NAMALWA (cell line): ENCODE results near the gene TMCO4.
"Not testable (repeated sequence)": the region's sequence is repeated elsewhere in the genome, so short reads cannot be mapped to it uniquely, and the experiment has no call there.

ENCODE experiments used
- DNase-seq: peaks from one replicate; pipeline ENCODE4 v3.0.0-alpha.2; 2015; ENCODE audit warnings: low spot score

Gene TMCO4

GRCh38 chr1:19656134-19656779 lies 143.5 kb downstream of the TMCO4 start:
- DNase-seq: no peak

GRCh38 chr1:19655718-19656080 lies 144.0 kb downstream of the TMCO4 start:
- no peak for DNase-seq

GRCh38 chr1:19654886-19655717 lies 144.6 kb downstream of the TMCO4 start:
- no peak for DNase-seq

- no peak for DNase-seq
These were observed 145.3 kb downstream of the TMCO4 start for GRCh38 chr1:19654386-19654785.

DNA sequence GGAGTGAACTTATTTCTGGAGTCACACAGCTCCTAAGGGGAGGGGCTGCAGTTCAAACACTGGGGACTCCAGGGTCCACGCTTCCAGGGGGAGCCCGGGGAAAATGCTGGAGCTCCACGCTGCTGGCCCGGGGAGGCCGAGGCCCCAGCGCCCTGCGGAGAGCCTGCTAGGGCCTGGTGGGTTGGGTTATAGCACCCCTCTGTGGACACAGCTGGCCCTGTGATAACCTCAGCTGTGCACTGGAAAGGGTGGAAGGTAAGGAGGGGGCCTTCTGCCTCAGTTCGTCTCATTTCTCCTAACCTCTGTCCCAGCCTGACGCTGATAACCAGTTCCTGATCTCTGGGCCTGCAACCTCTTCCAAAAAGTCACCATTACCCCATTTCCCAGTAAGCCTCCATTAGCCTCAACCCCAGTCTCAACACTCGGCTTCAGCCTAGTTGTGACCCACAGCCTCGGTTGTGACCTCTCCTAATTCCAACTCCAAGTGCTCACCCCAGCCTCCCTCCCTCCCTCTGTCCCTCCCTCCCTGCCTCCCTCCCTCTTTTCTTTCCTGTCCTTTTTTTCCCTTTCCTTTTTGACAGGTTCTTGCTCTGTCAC lies 148.5 kb downstream of the TMCO4 start:
- peak; percentile 63 for DNase-seq

DNA sequence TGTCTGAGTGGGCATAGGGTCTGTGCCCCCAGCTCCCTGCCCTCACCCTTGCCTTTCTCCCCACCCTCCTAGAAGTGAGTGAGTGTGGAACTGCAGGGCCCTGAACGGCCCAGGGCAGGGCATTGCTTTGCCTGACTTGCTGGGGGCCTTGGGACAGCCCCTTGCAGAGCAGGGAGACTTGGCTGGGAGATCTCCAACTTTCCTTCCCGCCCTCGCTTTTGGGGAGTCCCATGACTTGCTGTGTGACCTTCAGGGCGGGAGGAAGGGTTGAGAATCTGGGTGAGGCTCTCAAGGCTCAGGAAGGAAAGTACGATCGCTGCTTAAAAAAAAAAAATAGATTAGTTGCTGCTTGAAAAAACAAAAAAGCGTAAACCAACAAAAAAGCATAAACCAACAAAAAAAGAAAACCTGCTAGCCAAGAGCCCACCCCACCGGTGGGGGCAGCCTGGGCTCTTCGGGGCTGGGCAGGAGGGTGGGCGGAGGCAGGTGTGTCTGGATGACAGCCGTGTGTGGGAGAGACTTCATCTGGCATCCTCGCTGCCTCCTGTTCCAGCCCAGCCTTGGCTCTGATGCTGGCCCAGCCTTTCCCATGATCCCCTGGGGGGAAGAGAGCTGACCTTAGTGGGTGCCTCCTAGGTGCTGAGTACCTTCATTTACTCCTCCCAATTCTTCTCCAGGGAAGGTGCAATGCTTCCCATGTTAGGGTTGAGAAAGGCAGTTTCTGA lies 149.1 kb downstream of the TMCO4 start:
- no peak for DNase-seq

DNA sequence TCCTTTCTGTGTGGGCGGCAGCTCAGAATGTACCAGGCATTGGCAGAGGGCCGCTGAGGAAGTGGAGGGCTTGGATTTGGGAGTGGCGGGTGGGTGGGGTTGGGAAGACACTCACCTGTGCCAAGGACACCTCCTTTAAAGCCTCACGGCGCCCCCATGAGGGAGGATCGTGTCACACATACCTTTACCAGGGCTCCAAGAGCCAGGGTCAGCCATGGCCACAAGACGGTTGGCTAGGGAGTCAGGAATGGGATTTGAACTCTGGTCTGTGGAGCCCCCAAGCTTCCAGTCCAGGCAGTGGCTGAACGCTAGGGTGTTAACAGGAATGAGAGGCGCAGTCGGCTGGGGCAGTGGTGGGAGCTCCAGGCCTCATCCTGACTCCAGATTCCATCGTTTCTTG lies 151.0 kb downstream of the TMCO4 start:
- DNase-seq: no peak

GRCh38 chr1:19648239-19648638 lies 151.5 kb downstream of the TMCO4 start:
- no peak for DNase-seq

DNA sequence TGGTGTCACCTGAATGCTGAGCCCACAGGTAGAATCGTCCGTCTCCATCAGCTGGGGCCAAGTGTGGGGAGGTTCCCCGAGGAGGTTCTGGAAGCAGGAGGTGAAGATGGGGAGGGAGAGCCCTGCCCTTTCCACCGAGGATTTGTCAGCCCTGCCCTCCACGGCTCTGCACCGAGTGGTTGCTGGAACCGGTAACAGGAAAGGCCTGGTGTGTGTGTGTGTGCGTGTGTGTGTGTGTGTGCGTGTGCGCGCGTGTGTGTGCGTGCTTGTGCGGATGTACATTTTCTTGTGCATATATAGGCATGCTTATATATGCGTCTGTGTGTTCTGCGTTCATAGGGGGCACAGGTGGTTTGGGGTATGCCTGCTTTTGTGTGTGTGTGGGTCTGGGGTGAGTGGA lies 152.1 kb downstream of the TMCO4 start:
- no peak for DNase-seq

DNA sequence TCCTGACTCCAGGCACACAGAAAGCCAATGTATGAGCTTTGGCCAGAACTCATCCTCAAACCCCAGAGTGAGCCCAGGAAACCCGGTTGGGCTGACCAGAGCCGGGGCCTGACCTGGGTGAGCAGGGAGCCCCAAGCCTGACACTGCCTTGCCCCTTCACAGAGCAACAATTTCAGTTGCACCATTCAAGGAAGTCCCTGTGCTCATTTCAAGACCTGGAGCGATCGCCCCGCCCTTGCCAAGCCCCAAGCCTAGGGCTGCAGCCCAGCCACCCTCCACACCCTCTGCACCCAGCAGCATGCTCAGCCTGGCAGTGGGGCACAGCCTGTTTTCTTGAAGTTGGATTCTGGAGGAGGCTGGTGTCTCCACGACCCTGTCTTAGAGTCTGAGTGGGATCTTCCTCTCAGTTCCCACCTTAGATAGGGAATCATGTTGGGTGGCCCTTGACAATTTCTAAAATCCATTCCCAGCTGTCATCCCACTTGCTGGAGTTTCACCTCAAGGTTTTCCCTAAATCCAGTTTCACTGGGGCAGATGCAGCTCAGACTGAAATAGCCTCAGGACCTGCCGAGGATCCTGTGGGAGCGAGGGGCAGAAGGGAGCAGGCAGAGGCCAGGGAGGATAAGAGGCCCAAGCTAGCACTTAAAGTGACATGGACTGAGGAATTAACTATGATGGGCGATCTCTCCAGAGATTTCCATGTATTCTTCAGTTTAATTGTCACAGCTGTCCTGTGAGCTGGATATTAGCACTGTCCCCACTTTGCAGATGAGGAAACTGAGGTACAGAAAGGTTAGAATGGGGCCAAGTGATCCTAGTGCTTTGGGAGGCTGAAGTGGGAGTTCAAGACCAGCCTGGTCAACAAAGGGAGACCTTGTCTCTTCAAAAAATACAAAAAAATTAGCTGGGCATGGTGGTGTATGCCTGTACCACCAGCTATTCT lies 153.1 kb downstream of the TMCO4 start:
- DNase-seq: no peak

GRCh38 chr1:19645411-19646251 lies 154.1 kb downstream of the TMCO4 start:
- no peak for DNase-seq

DNA sequence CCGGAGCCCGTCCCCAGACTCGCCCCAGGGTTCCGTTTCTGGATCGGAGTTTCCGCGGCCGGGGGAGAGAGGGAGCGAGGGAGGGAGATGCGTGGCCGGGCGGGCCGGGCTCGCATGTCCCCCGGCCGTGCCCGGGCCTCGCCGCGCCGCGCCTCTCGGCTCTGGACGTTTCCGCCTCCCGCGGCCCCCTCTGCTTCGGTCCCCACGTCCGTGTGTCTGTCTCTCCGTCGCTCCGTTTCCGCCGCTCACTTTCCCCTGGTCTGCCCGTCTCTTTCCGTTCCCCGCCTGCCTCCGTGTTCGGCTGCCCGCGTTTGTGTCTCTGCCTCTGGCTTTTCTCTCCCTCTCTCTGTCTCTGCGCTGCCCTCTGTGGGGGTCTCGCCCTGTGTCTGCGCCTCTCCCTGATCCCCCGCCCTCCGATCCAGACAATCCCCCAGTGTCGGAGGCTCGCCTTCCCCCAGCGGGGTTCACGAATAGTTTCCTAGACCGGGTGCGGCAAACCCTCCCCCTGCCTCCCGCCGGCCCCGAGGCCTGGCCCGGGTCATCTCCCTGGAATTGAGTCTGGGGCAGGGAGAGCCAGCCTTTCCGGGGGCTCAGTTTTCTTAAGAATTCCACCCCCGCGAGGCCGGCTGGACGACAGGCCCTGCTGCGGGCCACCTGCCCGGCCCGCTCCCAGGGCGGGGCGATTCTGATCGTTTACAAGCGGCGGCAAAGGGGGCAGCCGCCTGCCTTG lies 154.9 kb downstream of the TMCO4 start:
- DNase-seq: no peak

DNA sequence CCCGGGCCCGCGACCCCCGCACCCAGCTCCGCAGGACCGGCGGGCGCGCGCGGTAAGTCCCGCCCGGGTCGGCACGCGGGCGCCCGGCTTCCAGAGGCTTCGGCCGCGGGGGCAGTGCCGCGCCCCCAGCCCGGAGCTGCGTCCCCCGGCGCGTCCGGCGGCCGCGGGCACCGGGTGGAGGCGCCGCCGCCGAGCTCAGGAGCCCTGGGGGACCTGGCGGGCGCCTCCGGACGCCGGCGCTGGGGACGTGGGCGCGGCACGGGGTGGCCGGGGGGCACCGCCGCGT lies 155.4 kb downstream of the TMCO4 start:
- no peak for DNase-seq

DNA sequence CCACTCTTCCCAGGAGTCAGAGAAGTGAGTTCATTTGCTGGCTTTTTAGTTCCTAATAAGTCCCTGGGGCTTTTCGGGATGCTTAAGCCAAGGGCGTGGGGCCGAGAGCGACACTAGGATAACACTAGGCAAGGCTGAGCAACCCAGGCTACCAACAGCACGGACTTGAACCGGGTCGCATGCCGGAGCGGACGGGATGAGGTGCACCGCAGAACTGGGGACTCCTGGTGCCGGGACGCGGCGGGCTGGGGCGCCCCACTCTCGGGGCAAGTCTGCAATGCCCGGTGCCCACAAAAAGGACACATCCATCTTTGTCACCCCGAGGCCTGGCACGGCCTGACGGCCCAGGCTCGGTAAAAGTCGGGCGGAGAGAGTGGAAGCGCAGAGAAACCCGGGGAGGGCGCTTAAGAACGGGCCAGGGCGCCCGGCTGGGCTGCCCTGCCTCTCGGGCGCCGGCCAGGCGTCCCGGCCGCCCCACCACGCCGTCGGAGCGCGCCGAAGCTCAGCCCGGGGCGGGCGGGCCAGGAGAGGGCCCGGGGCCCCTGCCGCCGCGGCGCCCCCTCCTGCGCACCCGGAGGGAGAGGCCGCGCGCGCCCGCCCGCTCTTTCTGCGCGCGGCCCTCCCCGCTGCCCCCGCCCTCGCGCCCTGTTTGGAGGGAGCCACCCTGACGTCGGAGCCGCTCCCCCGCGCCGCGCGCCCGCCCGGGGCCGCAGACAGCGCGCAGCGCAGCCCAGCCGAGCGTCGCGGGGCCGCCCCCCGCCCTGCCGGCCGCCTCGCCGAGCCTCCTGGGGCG lies 155.9 kb downstream of the TMCO4 start, which contains the start of gene NBL1:
Gene NBL1, plus strand, starts transcription at position 710 of the 793 bp plus-strand sequence. CDS start 10,720 bp downstream, outside the sequence.
- no peak for DNase-seq

- DNase-seq: no peak
These were observed 156.6 kb downstream of the TMCO4 start for GRCh38 chr1:19643121-19643520.

- no peak for DNase-seq
These were observed 159.1 kb downstream of the TMCO4 start for GRCh38 chr1:19640363-19641316.

DNA sequence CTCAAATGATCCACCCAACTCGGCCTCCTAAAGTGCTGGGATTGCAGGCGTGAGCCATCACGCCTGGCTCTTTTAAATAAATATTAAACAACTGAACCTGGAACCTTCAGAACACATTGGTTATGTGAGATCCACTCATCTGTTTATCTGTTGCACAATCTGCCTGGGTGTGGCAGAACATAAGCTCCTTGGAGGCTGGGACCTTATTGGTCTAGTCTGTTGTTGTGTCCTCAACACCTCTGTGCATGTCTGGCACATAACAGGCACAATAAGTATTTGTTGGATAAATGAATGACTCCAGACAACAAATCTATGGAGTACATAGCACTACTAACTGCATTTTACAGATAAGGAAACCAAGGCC lies 159.7 kb downstream of the TMCO4 start:
- DNase-seq: no peak

DNA sequence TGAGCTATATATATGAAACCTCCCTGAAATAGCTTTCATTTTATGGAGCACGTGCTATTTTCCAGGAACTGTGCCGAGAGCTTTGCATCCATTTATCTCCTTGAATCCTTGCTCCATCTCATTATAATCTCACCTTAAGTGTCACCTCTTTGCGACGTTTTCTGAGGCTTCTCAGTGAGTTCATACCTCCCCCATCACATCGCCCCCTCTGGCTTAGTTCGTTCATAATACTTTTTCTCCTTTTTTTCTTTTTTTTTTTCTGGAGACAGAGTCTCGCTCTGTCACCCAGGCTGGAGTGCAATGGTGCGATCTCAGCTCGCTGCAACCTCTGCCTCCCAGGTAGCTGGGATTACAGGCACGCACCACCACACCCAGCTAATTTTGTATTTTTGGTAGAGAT lies 160.5 kb downstream of the TMCO4 start:
- not testable (repeated sequence) for DNase-seq
